ENCODE results near the gene TSSK2.
A peak's percentile ranks its signal among the peaks of the same experiment; 100 is the strongest.

The TSSK2 gene

GRCh38 chr22:19172213-19173046 is 41.3 kb downstream of the TSSK2 start:
- DNase-seq = no peak

GRCh38 chr22:19173047-19174035 is 42.2 kb downstream of the TSSK2 start:
- DNase-seq = no peak

DNA sequence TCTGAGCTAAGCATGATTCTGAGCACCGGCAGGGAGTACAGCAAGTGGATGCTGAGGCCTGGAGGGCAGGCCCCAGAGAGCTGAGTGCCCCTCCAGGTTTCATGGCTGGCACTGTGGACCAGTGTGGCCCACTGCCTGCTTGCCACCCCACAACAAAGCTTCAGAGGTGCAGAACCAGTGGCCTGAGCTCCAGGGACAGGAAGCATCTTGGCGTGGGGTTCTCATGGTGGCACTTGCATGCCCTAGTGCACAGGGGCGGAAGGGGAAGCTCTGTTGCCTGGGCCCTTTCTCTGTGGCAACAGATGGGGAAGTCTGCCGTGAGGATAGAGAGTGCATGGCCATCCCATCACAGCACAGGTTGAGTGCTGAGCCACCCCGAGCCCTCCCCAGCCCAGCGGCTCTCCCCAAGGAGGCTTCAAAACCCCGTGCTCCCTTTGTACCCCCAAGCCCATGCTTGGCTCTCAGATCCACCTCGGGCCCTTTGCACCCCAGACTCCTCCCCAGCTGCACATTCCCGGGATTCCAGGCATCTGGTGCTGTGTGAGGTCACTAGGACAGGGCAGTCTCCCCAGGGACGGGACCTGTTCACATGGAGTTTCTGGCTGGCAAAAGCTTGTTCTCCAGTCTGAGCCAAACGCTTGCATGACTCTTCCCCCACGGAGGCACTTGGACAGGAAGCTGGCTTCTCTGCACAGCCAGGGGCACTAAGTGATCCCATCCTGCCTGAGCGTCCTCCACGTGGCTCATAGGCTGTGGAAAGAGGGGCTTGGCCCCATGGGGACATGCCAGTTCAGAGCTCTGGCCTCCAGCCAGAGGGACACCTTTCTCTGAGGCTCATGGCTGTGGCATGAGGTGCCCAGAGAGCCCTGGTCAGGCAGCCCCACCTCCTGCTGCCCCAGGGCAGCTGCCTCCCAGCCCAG is 43.3 kb downstream of the TSSK2 start:
- DNase-seq = peak; percentile 68

DNA sequence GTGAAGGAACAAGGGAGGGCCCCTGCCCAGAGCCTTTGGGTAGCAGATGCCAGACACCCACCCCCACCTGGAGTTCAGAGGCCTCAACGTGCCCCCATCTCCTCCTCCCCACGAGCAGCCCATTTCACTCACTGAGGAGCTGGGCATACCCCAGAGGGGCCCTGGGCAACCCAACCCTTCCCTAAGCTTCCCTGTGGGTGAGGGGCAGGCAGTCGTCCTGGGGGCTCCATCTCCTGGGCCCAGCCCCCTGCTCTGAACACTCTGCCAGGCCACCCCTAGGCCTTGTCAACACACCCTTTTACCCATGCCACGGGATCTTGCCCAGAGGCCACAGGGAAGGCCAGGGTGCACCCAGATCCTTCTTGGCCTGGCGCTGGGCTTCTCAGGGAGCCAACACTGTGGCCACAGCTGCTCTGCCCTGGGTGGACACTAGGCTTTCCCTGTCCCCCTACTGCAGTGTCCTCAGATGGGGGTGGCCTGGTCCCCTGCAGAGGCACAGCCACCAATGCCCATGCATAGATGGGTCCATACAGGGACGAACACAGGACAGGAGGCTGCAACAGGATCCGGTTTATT is 44.0 kb downstream of the TSSK2 start:
- DNase-seq = no peak

DNA sequence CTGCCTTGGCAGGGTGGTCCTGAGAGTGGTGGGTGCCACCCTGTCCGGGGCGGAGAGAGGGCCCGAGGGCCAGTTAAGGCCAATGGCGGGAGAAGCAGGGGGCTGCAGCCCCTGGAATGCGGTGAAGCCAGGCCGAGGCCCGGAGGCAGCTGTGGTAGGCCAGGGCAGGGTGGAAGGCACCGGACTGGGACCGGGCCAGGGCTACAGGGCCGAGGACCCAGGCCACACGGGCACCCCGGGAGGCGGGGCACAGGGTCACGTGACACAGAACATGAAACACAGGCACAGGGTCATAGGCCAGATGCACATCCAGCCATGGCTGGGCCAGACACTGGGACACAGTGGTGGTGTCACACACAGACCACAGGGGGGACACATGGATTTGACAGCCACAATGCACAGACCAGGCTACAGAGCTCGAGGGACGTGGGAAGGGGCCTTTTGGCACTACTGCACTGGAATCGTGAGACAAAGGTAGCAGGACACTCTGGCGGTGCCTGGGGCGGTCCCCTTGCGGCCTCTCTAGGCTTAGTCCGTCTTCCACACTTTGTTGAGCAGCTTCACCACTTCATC is 44.6 kb downstream of the TSSK2 start:
- no peak for DNase-seq

GRCh38 chr22:19176175-19176643 is 45.1 kb downstream of the TSSK2 start:
- DNase-seq = peak; percentile 20

GRCh38 chr22:19176732-19177131 is 45.6 kb downstream of the TSSK2 start:
- DNase-seq = no peak

- no peak for DNase-seq
Measured at GRCh38 chr22:19177164-19178064, 46.3 kb downstream of the TSSK2 start.

GRCh38 chr22:19178065-19178656 is 47.1 kb downstream of the TSSK2 start:
- DNase-seq = no peak

- peak; percentile 88 for DNase-seq
Measured at GRCh38 chr22:19178657-19179496, 47.8 kb downstream of the TSSK2 start, which contains the start of gene SLC25A1. TSS of gene SLC25A1 (minus strand) at chr22:19178736. CDS start at chr22:19178673, 63 bp downstream.

- DNase-seq = peak; percentile 76
Measured at GRCh38 chr22:19179497-19180048, 48.5 kb downstream of the TSSK2 start.

DNA sequence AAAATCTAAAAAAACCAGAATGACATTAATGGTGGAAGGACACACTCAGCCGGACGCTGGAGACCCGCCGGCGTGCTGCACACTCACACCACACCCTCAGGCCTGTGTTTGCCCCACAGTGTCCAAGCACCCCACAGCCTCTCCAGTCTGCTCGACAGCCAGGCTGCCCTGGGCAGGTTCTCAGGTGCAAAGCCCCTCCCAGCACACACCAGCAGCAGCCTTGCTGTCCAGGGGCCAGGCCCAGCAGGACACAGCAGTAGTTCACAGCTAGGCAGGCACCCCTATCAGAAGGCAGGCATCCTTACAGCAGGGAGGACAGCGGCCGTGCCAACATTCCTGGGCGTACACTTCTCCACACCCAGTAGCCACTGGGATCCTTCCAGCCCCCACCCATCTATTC is 49.1 kb downstream of the TSSK2 start:
- DNase-seq = no peak

DNA sequence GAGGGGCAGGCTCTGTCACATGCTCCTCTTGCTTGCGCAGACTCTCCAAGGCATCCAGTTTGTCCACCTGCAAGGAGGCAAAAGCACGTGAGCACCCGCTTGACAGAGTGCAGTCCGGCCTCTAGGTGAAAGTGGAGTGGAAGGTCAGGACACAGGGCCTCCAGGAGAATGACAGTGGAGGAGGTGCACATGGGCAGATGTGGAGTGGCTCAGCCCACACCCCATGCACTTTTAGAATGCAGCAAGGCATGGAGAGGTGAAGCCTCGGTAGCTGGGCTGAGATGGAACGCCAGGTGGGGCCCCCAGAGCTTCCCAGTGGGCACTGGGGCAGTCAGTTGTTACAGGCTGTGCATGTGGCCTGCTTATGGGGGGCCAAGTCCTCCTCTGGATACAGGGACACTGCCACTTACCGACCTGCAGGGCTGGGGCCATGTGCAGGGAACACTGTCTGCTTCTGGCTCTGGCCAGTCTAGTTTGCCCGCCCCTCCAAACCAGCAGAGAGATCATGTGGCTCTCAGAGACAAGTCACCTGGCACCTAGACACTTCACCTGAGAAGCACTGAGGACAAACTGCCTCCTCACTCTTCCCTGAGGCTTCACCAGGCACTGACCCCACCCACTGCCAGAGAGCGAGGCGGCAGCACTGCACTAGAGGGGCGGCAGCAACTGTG is 49.8 kb downstream of the TSSK2 start:
- no peak for DNase-seq

DNA sequence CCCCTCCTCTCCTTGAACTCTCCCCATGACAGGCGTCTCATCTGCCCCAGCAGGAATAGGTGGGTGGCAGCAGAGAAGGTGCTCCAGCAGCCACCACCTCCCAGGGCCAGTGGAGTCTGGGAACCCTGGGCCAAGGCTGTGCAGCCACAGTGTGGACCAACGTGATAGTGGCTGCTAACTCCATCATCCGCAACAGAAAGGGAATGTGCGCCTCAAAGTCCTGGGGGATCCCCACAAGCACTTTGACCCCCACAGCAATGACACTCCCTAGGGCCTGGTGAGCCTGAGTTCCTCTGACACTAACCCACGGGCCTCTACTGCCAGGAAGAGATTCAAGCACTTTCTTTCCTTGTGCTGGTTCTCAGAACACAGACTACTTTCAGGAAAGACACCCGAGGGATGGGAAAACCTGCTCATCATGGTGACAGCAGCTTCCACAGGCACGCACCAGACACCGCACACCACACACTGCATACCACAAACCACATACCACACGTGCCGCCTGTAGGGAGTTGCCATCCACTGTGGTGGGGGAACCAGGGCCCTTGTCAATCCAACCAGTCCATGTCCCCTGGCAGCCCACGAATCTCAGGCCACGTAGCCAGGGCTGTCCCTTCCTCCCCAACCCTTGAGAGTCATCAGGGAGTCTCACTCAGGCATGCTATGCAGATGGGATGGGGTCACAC is 50.8 kb downstream of the TSSK2 start:
- DNase-seq = no peak

Data from fibroblast of skin of right biceps (primary cell).